Measurements from ENCODE around the gene NDUFA12.
"Not testable (repeated sequence)": the region's sequence is repeated elsewhere in the genome, so short reads cannot be mapped to it uniquely, and the experiment has no call there.

NDUFA12 gene

GRCh38 chr12:94997061-94997460 lies 6.4 kb downstream of the NDUFA12 start:
- DNase-seq (ENCODE audit: low read depth), result no peak
- H3K4me3 ChIP-seq (ENCODE audit: low read length), result no peak overlapping the region
- no peak for TF ChIP-seq CTCF (IDR thresholded peaks at IDR 0.05; ENCODE audit: insufficient read depth, low read depth, low read length, missing control alignments)

DNA sequence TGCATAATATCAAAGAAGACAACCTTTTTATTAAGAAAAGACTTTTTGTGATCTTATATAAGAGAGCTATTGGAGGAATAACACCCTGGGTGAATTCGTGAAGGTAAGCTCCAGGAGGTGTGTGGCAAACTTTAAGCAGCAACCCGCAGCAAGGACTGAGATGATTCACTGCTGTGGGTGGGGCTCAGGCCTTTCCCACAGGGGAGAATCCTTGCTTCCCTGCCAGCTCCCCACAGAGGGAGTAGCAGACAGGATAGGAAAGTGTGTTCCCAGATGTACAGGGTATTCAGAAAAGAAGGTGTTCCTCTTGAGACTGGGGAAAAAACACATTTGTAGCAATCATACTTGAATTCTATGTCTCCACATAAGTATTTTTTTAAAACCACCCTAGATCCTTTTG lies 9.2 kb downstream of the NDUFA12 start:
- DNase-seq (ENCODE audit: low read depth), result peak; percentile 89
- no peak overlapping the region for H3K4me3 ChIP-seq (ENCODE audit: low read length)
- peak; percentile 20 for TF ChIP-seq CTCF (IDR thresholded peaks at IDR 0.05; ENCODE audit: insufficient read depth, low read depth, low read length, missing control alignments)

DNA sequence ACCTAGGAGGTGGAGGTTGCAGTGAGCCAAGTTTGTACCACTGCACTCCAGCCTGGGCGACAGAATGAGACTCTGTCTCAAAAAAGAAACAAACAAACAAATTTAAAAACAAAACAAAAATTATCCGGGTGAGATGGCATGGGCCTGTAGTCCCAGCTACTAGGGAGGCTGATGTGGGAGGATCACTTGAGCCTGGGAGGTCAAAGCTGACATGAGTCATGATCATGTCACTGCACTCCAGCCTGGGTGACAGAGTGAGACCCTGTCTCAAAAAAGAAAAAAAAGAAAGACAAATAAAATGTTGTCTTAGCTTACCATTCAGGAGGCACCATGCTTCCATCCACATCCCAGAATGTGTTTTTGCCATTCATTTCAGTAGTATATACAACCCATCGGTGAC lies 9.6 kb downstream of the NDUFA12 start:
- DNase-seq (ENCODE audit: low read depth); H3K4me3 ChIP-seq (ENCODE audit: low read length): not testable (repeated sequence)

DNA sequence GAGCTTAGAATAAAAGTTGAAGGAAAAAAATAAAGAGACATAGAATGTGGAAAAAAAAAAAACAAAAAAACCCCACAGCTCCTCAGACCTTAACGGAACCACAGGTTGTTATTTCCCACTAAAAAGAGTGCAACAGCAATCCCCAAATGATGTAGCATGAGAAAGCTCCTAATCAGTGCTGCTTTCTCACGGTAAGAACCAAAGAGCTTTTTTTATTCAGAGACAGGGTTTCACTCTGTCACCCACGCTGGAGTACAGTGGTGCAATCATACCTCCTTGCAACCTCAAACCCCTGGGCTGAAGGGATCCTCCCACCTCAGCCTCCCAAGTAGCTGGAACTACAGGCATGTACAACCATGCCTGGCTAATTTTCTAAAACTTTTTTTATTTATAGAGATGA lies 13.3 kb downstream of the NDUFA12 start:
- H3K4me3 ChIP-seq (ENCODE audit: low read length), result no peak overlapping the region
- DNase-seq (ENCODE audit: low read depth), result no peak
- no peak for TF ChIP-seq CTCF (IDR thresholded peaks at IDR 0.05; ENCODE audit: insufficient read depth, low read depth, low read length, missing control alignments)

- DNase-seq (ENCODE audit: low read depth), result no peak
- TF ChIP-seq CTCF (IDR thresholded peaks at IDR 0.05; ENCODE audit: insufficient read depth, low read depth, low read length, missing control alignments), result no peak
- no peak overlapping the region for H3K4me3 ChIP-seq (ENCODE audit: low read length)
Observed at GRCh38 chr12:94988471-94988870, 15.0 kb downstream of the NDUFA12 start.

GRCh38 chr12:94987801-94988200 lies 15.7 kb downstream of the NDUFA12 start:
- TF ChIP-seq CTCF (IDR thresholded peaks at IDR 0.05; ENCODE audit: insufficient read depth, low read depth, low read length, missing control alignments), result no peak
- H3K4me3 ChIP-seq (ENCODE audit: low read length), result no peak overlapping the region
- no peak for DNase-seq (ENCODE audit: low read depth)

DNA sequence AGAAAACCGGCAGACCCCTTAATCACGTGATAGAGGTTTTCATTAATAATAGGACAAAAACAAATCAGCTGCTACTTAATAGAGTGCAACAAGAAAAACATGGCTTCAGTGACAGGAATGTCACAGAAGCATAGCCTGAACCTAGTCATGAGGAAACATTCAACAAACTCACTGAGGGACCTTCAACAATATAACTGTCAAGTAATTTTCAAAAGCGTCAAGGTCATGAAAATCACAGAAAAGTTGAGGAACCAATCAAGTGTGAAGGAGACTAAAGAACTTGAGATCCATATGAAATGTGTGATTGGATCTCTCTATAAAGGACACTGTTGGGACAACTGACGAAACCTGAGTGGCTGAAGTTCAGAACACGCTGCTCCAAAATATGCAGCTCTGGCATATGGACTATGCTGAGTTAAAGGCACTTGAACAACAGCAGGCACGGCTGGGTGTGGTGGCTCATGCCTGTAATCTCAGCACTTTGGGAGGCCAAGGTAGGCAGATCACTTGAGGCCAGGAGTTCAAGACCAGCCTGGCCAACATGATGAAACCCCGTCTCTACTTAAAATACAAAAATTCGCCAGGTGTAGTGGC lies 16.3 kb downstream of the NDUFA12 start:
- no peak for TF ChIP-seq CTCF (IDR thresholded peaks at IDR 0.05; ENCODE audit: insufficient read depth, low read depth, low read length, missing control alignments)
- DNase-seq (ENCODE audit: low read depth), result no peak
- H3K4me3 ChIP-seq (ENCODE audit: low read length), result no peak overlapping the region

GRCh38 chr12:94985099-94985498 lies 18.4 kb downstream of the NDUFA12 start:
- DNase-seq (ENCODE audit: low read depth); H3K4me3 ChIP-seq (ENCODE audit: low read length): not testable (repeated sequence)
